Parathyroid adenoma (tissue), 2 donors: Measurements from ENCODE around the gene EIF4ENIF1.

Experiments
- H2AFZ ChIP-seq: fragments of 300-600 bp; sonication (generic); one replicate; pipeline ENCODE4 v1.7.0; 2017; ENCODE audit warnings: antibody characterized with exemption, mild to moderate bottlenecking
- H3K27ac ChIP-seq: fragments of 300-600 bp; sonication (generic); one replicate; pipeline ENCODE4 v1.7.0; 2017
- H3K27me3 ChIP-seq: fragments of 300-600 bp; sonication (generic); one replicate; pipeline ENCODE4 v1.7.0; 2017; ENCODE audit warnings: low read length; ENCODE audit not compliant: control insufficient read depth, insufficient read depth
- H3K36me3 ChIP-seq: fragments of 300-600 bp; sonication (generic); one replicate; pipeline ENCODE4 v1.7.0; 2017; ENCODE audit warnings: low read length; ENCODE audit not compliant: control insufficient read depth, insufficient read depth
- H3K4me1 ChIP-seq: fragments of 300-600 bp; sonication (generic); one replicate; pipeline ENCODE4 v1.7.0; 2017; ENCODE audit warnings: control low read depth
- H3K4me2 ChIP-seq: fragments of 300-600 bp; sonication (generic); one replicate; pipeline ENCODE4 v1.7.0; 2017; ENCODE audit warnings: low read length
- H3K4me3 ChIP-seq: fragments of 300-600 bp; sonication (generic); one replicate; pipeline ENCODE4 v1.7.0; 2017; ENCODE audit warnings: low read depth, low read length
- H3K79me2 ChIP-seq: fragments of 300-600 bp; sonication (generic); one replicate; pipeline ENCODE4 v1.7.0; 2017; ENCODE audit warnings: control low read depth
- H3K9ac ChIP-seq: fragments of 300-600 bp; sonication (generic); one replicate; pipeline ENCODE4 v1.7.0; 2017; ENCODE audit warnings: mild to moderate bottlenecking
- H3K9me3 ChIP-seq: fragments of 300-600 bp; sonication (generic); one replicate; pipeline ENCODE4 v1.7.0; 2017; ENCODE audit warnings: low read length; ENCODE audit not compliant: control insufficient read depth
- CTCF ChIP-seq: fragments of 300-600 bp; sonication (generic); IDR thresholded peaks from one replicate; pipeline ENCODE4 v1.7.0; 2017; ENCODE audit warnings: antibody characterized with exemption, mild to moderate bottlenecking
- donor health status: primary hyperparathyroidism.

Gene EIF4ENIF1

GRCh38 chr22:31441652-31442051 lies 48.0 kb downstream of the EIF4ENIF1 start:
- no peak for TF ChIP-seq CTCF
- no peaks in the 10 kb centered on the region for H3K27me3 ChIP-seq
- no peak overlapping the region for H3K9ac ChIP-seq
- no peaks in the 10 kb centered on the region for H3K36me3 ChIP-seq
- no peak overlapping the region for H3K4me3 ChIP-seq
- no peaks in the 10 kb centered on the region for H3K9me3 ChIP-seq
- no peaks in the 10 kb centered on the region for H3K79me2 ChIP-seq
- no peak overlapping the region for H2AFZ ChIP-seq
- H3K4me2 ChIP-seq, result no peak overlapping the region
- H3K4me1 ChIP-seq, result peaks cover 7% of the 10 kb centered on the region
- no peak overlapping the region for H3K27ac ChIP-seq

- H3K4me1 ChIP-seq, result peaks cover 7% of the 10 kb centered on the region
- no peaks in the 10 kb centered on the region for H3K9me3 ChIP-seq
- H2AFZ ChIP-seq, result no peak overlapping the region
- H3K36me3 ChIP-seq, result no peaks in the 10 kb centered on the region
- H3K79me2 ChIP-seq, result no peaks in the 10 kb centered on the region
- H3K4me2 ChIP-seq, result no peak overlapping the region
- no peak overlapping the region for H3K9ac ChIP-seq
- no peak overlapping the region for H3K4me3 ChIP-seq
- no peak overlapping the region for H3K27ac ChIP-seq
- H3K27me3 ChIP-seq, result no peaks in the 10 kb centered on the region
- no peak for TF ChIP-seq CTCF
These were observed 49.0 kb downstream of the EIF4ENIF1 start for GRCh38 chr22:31440681-31441080.

- no peak overlapping the region for H2AFZ ChIP-seq
- H3K4me3 ChIP-seq, result no peak overlapping the region
- no peaks in the 10 kb centered on the region for H3K36me3 ChIP-seq
- H3K9ac ChIP-seq, result no peak overlapping the region
- no peak overlapping the region for H3K27ac ChIP-seq
- no peaks in the 10 kb centered on the region for H3K27me3 ChIP-seq
- peaks cover 7% of the 10 kb centered on the region for H3K4me1 ChIP-seq
- H3K4me2 ChIP-seq, result no peak overlapping the region
- no peak for TF ChIP-seq CTCF
- H3K79me2 ChIP-seq, result no peaks in the 10 kb centered on the region
- no peaks in the 10 kb centered on the region for H3K9me3 ChIP-seq
These were observed 49.8 kb downstream of the EIF4ENIF1 start for GRCh38 chr22:31439808-31440207.

- no peak overlapping the region for H3K9ac ChIP-seq
- H3K36me3 ChIP-seq, result no peaks in the 10 kb centered on the region
- no peak overlapping the region for H3K27ac ChIP-seq
- no peak for TF ChIP-seq CTCF
- no peaks in the 10 kb centered on the region for H3K27me3 ChIP-seq
- H3K4me1 ChIP-seq, result no peaks in the 10 kb centered on the region
- H3K9me3 ChIP-seq, result no peaks in the 10 kb centered on the region
- H2AFZ ChIP-seq, result no peak overlapping the region
- H3K4me2 ChIP-seq, result no peak overlapping the region
- H3K79me2 ChIP-seq, result no peaks in the 10 kb centered on the region
- H3K4me3 ChIP-seq, result no peak overlapping the region
These were observed 53.5 kb downstream of the EIF4ENIF1 start for GRCh38 chr22:31436132-31436531.

GRCh38 chr22:31431950-31432349 lies 57.7 kb downstream of the EIF4ENIF1 start:
- TF ChIP-seq CTCF, result no peak
- Histone ChIP-seq H3K4me3 (no peak overlapping the region), H3K9me3 (no peaks in the 10 kb centered on the region), H3K27ac (no peak overlapping the region), H3K9ac (no peak overlapping the region), H3K79me2 (no peaks in the 10 kb centered on the region), H2AFZ (no peak overlapping the region), H3K4me1 (no peaks in the 10 kb centered on the region), H3K36me3 (no peaks in the 10 kb centered on the region), H3K27me3 (no peaks in the 10 kb centered on the region), H3K4me2 (no peak overlapping the region)
